GM12878 (cell line): ENCODE measurements around the gene SNCB. TPM values are rescaled to one million over a fixed set of nuclear protein-coding genes. Genes with fewer than 3 reads are reported as not detected.
"Not testable (repeated sequence)": the region's sequence is repeated elsewhere in the genome, so short reads cannot be mapped to it uniquely, and the experiment has no call there.

Source experiments
- ATAC-seq: fragments of 200-7000 bp; cut with Tn5 transposase; 3 replicates; pipeline ENCODE4 v1.9.1; 2020; ENCODE audit warnings: mild to moderate bottlenecking, moderate library complexity
- BruUV-seq: library from RNA; stranded (reverse); fragments of 400-500 nt; replicated peaks from 2 replicates; lab custom pipeline; 2021; lab: Mats Ljungman, UMichigan
- CTCF ChIA-PET: fragments of 300-600 bp; sonication (Branson Sonifier 250); formaldehyde crosslinking; extraction: SDS; loops from one replicate; lab custom pipeline; 2021; ENCODE audit warnings: inconsistent platforms; lab: Yijun Ruan, JAX
- POLR2A ChIA-PET: fragments of 350-600 bp; formaldehyde crosslinking; extraction: SDS; loops from one replicate; lab custom pipeline; 2021; ENCODE audit warnings: inconsistent platforms; lab: Charles Lee
- RAD21 ChIA-PET: fragments of 300-600 bp; sonication (Branson Sonifier 250); formaldehyde crosslinking; loops from one replicate; lab custom pipeline; 2023; ENCODE audit warnings: antibody characterized with exemption; ENCODE audit not compliant: unreplicated experiment; lab: Charles Lee
- SMC1A ChIA-PET: fragments of 300-600 bp; sonication (Branson Sonifier 250); formaldehyde crosslinking; loops from one replicate; lab custom pipeline; 2023; ENCODE audit not compliant: unreplicated experiment, uncharacterized antibody; lab: Charles Lee
- DNase-seq: peaks from one replicate; pipeline ENCODE4 v3.0.0-alpha.2; 2011; ENCODE audit warnings: low read depth, low spot score
- FAIRE-seq: peaks from 3 replicates; lab custom pipeline; 2011; peaks lifted over from hg19 to GRCh38; lab: Jason Lieb, UNC
- H2AFZ ChIP-seq: 2 replicates; pipeline ENCODE4 v1.6.0; 2011; ENCODE audit warnings: low read depth, low read length, control low read depth; ENCODE audit not compliant: control insufficient read depth
- H3K27ac ChIP-seq: 2 replicates; pipeline ENCODE4 v1.5.1; 2011; ENCODE audit warnings: control low read depth; ENCODE audit not compliant: control insufficient read depth, insufficient read depth
- H3K27me3 ChIP-seq, 2 experiments: replicated peaks in 1 of 2; 2 replicates each; pipeline versions ENCODE4 v1.6.0 to v1.6.1; 2011; ENCODE audit warnings: low read length in 1 of 2; ENCODE audit not compliant: control insufficient read depth in 2 of 2, insufficient read depth in 2 of 2
- H3K36me3 ChIP-seq, 2 experiments: 2 replicates each; pipeline ENCODE4 v1.5.1; 2011; ENCODE audit warnings: low read length in 1 of 2; ENCODE audit not compliant: control insufficient read depth in 2 of 2, insufficient read depth in 2 of 2
- H3K4me1 ChIP-seq: 2 replicates; pipeline ENCODE4 v1.6.1; 2011; ENCODE audit warnings: mild to moderate bottlenecking, low read length, moderate library complexity, mixed read lengths; ENCODE audit not compliant: control insufficient read depth, insufficient read depth
- H3K4me2 ChIP-seq: 2 replicates; pipeline ENCODE4 v1.6.0; 2011; ENCODE audit warnings: control low read depth; ENCODE audit not compliant: control insufficient read depth, insufficient read depth
- H3K4me3 ChIP-seq: fragments of 200-600 bp; sonication (generic); 2 replicates; pipeline ENCODE4 v1.5.1; 2016
- H3K79me2 ChIP-seq: 2 replicates; pipeline ENCODE4 v1.6.0; 2011; ENCODE audit warnings: low read length; ENCODE audit not compliant: control insufficient read depth, insufficient read depth
- H3K9ac ChIP-seq: 2 replicates; pipeline ENCODE4 v1.8.0; 2011; ENCODE audit warnings: low read length, control low read depth, mixed read lengths; ENCODE audit not compliant: control insufficient read depth, insufficient read depth
- H3K9me3 ChIP-seq: replicated peaks from 3 replicates; pipeline ENCODE4 v1.5.1; 2011; ENCODE audit warnings: mild to moderate bottlenecking, low read length; ENCODE audit not compliant: control insufficient read depth, insufficient read depth
- H4K20me1 ChIP-seq: 2 replicates; pipeline ENCODE4 v1.6.0; 2011; ENCODE audit not compliant: control insufficient read depth, insufficient read depth
- SMAD1 ChIP-seq: fragments of 450-650 bp; IDR thresholded peaks from 2 replicates; pipeline ENCODE4 v1.6.1; 2018; ENCODE audit warnings: mild to moderate bottlenecking, low read depth; ENCODE audit not compliant: partially characterized antibody
- TCF7 ChIP-seq: IDR thresholded peaks from 2 replicates; pipeline ENCODE4 v1.6.1; 2014; ENCODE audit warnings: antibody characterized with exemption, borderline replicate concordance
- WGBS: methylation state at CpG from one replicate; pipeline ENCODE4 v1.1.6; 2016; ENCODE audit warnings: low lambda C conversion rate; ENCODE audit not compliant: insufficient replicate concordance, insufficient coverage; ENCODE audit errors: missing lambda C conversion rate; 5-methylcytosine and 5-hydroxymethylcytosine counted together
- in situ Hi-C: fragments of 300-500 bp; cut with MboI; formaldehyde crosslinking; loops from 9 replicates; pipeline ENCODE4 v1.14.3; 2018; ENCODE audit warnings: mixed read lengths
- intact Hi-C: fragments of 100-400 bp; cut with micrococcal nuclease; formaldehyde crosslinking; loops from one replicate; pipeline ENCODE4 v1.14.2; 2022; ENCODE audit not compliant: unreplicated experiment
- polyA plus RNA-seq, 11 experiments: library from polyadenylated mRNA; depleted of rRNA in 4 of 11; unstranded in 6 of 11; stranded (reverse) in 5 of 11; fragments of >200 nt; fragmentation: Nextera tagmentation in 4 of 11; fragmentation: Illumina TruSeq in 1 of 11; extraction: Ambion mirVana in 4 of 11; extraction: Trizol in 1 of 11; gene quantifications; 1 replicate in 1 of 11; 2 replicates in 10 of 11; pipeline versions ENCODE4 v1.2.1 to v1.2.3, GENCODE V29; 2011 to 2016; ENCODE audit warnings: inconsistent platforms in 2 of 11, missing spikeins in 2 of 11, low read depth in 1 of 11
- total RNA-seq, 4 experiments: library from RNA; depleted of rRNA in 3 of 4; stranded (reverse); fragments of >200 nt in 3 of 4; fragmentation: Illumina TruSeq in 1 of 4; extraction: Trizol in 1 of 4; gene quantifications; 2 replicates each; pipeline versions ENCODE4 v1.2.1 to v1.2.3, GENCODE V29; 2013 to 2021

Gene SNCB
- total and polyA plus RNA-seq, 10 of the 15 experiments (the other 5 are each of a cell fraction or from before 2014, with no cell fraction given), result 0.75 TPM; not detected in 9

DNA sequence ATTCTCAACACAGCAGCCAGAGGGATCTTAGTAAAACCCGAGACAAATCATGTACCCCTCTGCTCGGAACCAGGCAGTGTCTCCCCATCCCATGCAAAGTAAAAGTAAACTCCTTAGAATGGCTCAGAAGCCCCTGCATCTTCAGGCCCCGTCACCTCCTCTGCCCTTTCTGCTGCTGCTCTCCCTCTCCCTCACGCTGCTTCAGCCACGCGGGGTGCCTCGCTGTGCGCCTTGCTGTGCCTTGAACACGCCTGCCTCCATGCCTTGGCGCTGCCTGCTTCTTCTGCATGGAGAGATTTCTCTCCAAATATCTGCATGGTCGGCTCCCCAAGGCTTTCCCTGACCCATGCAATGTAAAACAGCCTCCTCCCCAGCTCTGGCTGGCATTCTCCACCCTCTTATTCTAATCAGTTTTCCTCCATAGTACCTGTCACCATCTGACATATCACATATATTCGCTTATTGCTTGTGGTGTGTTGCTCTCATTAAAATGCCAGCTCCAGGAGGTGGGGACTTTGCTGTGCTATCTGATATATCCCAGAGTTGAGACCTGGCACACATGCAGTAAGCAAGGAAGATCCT, 28.3 kb downstream of the SNCB start (continued):
- TF ChIP-seq TCF7 (no peak), SMAD1 (no peak)
- TF ChIP-seq, all 136 proteins: peak for 0

DNA sequence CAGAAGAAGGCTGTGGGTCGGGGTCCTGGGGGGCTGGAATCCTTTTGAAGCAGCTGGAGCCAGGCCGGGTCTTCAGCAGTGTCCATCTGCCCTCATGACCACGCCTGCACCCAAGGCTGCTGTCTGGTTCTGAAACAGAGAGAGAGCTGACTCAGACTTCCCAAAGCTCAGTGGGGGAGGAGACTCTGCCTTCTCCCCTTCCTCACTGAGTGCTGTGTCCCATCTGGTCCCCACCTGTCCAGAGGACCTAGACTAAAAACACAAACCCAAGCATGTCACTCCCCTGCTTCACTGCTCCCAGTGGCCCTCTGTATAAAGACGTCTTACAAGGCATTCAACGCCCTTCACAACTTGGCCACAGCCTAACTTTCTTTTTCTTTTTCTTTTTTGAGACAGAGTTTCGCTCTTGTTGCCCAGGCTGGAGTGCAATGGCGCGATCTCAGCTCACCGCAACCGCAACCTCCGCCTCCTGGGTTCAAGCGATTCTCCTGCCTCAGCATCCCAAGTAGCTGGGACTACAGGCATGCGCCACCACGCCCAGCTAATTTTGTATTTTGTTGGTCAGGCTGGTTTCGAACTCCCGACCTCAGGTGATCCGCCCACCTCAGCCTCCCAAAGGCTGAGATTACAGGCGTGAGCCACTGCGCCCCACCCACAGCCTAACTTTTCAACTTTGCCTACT, 30.4 kb downstream of the SNCB start:
- H3K79me2 ChIP-seq, SMC1A ChIA-PET, H3K9ac ChIP-seq, H3K9me3 ChIP-seq, POLR2A ChIA-PET, intact Hi-C loops, CTCF ChIA-PET, RAD21 ChIA-PET, ATAC-seq, FAIRE-seq, H3K4me3 ChIP-seq, BruUV-seq, H3K36me3 ChIP-seq, H4K20me1 ChIP-seq, H3K27ac ChIP-seq, H3K27me3 ChIP-seq, H3K4me1 ChIP-seq, H2AFZ ChIP-seq, H3K4me2 ChIP-seq, DNase-seq: not testable (repeated sequence)
- in situ Hi-C loops, result loop anchor here (25.0 kb wide), 1 partner anchor 863 kb away; no protein-coding TSS in a partner anchor
- 75% methylated on average over 19 of the region's 19 CpGs for WGBS
